Colonic mucosa (tissue), 4 donors: Measurements from ENCODE around the gene FARS2. TPM values are rescaled to one million over a fixed set of nuclear protein-coding genes. Genes with fewer than 3 reads are reported as not detected.

Source experiments
- DNase-seq: peaks from one replicate; pipeline ENCODE4 v3.0.0-alpha.2; 2020
- H3K27ac ChIP-seq: fragments of 200-600 bp; one replicate; pipeline ENCODE4 v1.8.0; 2021
- H3K27me3 ChIP-seq: fragments of 200-600 bp; one replicate; pipeline ENCODE4 v1.8.0; 2021
- H3K36me3 ChIP-seq: fragments of 200-600 bp; one replicate; pipeline ENCODE4 v1.8.0; 2021
- H3K4me1 ChIP-seq: fragments of 200-600 bp; one replicate; pipeline ENCODE4 v1.8.0; 2021; ENCODE audit warnings: mild to moderate bottlenecking
- H3K4me3 ChIP-seq: fragments of 200-600 bp; one replicate; pipeline ENCODE4 v1.8.0; 2021
- H3K9ac ChIP-seq, 2 donors: one replicate each; pipeline ENCODE4 v1.7.0; 2013; ENCODE audit warnings: control low read depth in 2 of 2, low read depth in 2 of 2, low read length in 2 of 2
- H3K9me3 ChIP-seq: fragments of 200-600 bp; one replicate; pipeline ENCODE4 v1.8.0; 2021
- CTCF ChIP-seq: fragments of 200-600 bp; IDR thresholded peaks from one replicate; pipeline ENCODE4 v1.8.0; 2022; ENCODE audit warnings: antibody characterized with exemption, mild to moderate bottlenecking
- intact Hi-C: fragments of 100-400 bp; cut with DNase I; formaldehyde crosslinking; loops from one replicate; pipeline ENCODE4 v1.14.1; 2022
- total RNA-seq, 2 donors: library from RNA; stranded (reverse); fragmentation: NEBNext Ultra II Directional in 1 of 2; extraction: Animal tissue kit (Norgen Biotek cat#: 25700) in 1 of 2; gene quantifications; one replicate each; pipeline ENCODE4 v1.2.1, GENCODE V29; 2021
- donor health status: healthy.
- donor health status: DM: no; HTN: no; CAD: no.
- donor health status: DM: no; HTN: no; CAD: no.

The FARS2 gene
- total RNA-seq, 2 donors from 2014 or later = 14.7 to 23.0 TPM

DNA sequence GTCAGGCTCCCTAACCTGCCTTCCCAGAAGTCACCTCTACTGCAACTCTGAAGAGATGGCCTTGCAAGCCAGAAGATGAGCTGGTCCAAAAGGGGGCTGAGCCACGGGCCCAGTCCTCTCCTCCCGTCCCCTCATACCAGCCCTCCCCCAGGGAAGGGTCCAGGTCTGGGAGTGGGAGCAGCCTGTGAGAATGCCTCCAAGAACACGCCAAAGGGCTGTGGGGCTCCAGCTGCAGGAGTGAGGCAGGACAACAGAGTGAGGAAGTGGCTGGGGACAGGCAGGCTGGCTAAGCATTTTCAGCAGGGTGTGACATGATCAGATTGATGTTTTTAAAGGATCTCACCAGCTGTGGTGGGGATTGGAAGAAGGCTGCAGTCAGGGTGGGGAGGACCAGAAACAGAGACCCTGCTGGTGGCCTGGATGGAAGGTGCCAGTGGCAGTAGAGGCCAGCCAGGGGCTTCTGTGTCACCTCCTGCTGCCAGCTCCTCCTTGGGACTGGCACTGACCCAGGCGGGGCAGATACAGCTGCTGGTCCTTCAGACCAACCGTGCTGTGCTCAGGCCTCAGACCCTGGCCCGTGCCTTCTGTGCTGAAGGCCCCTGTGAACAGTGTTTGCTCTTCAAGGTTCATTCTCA, 487.8 kb downstream of the FARS2 start:
- no peaks in the 10 kb centered on the region for H3K9me3 ChIP-seq
- H3K27ac ChIP-seq = no peak overlapping the region
- intact Hi-C loops = no loop called here
- no peaks in the 10 kb centered on the region for H3K36me3 ChIP-seq
- no peaks in the 10 kb centered on the region for H3K27me3 ChIP-seq
- H3K4me1 ChIP-seq = no peaks in the 10 kb centered on the region
- no peak overlapping the region for H3K9ac ChIP-seq
- TF ChIP-seq CTCF = no peak
- H3K4me3 ChIP-seq = no peak overlapping the region
- no peak for DNase-seq

GRCh38 chr6:5749651-5750215, 488.4 kb downstream of the FARS2 start:
- Histone ChIP-seq H3K4me3 (no peak overlapping the region), H3K27me3 (no peaks in the 10 kb centered on the region), H3K4me1 (no peaks in the 10 kb centered on the region), H3K36me3 (no peaks in the 10 kb centered on the region), H3K9ac (no peak overlapping the region), H3K27ac (no peak overlapping the region), H3K9me3 (no peaks in the 10 kb centered on the region)
- no peak for TF ChIP-seq CTCF
- intact Hi-C loops = no loop called here
- DNase-seq = peak; percentile 43

DNA sequence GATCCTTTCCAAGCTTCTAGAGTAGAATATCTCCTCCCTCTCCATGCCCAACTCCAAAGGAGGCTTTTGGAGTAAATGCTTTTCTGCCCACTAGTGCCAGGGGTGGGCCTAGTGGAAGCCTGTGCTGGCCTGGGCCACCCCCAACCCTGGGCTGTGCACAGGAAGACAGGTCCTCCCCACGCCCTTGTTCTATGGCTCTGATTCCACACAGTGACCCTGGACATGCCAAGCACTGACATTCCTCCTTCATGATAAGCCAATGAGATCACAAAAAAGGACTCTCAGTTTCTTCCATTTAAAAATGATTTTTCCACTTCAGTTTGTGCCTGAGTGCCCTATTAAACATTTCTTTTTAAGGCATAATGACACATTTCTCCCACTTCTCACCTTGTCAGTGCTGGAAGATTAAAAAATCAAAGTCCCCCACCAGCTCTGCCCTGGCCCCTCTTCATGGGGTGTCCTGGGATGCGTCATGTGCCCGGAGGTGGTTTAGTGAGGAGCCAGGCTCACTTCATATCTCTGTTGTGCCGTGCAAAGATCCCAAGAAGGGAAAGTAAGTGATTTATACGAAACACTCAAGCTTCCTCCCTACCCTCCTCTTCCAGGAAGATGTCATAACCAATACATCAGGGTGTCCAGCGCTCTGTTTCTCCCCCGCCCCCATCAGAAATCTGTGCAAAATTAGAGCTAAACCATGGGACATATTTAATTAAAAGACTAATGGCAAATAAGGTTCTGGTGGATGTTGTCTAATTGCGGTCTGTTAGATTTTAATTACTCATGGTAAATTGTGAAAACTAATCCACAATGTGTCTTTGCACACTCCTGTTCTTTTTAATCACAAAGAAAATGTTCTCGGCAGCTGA, 490.4 kb downstream of the FARS2 start:
- Histone ChIP-seq H3K9me3 (no peaks in the 10 kb centered on the region), H3K9ac (no peak overlapping the region), H3K4me3 (no peak overlapping the region), H3K27me3 (no peaks in the 10 kb centered on the region), H3K4me1 (no peaks in the 10 kb centered on the region), H3K36me3 (no peaks in the 10 kb centered on the region), H3K27ac (no peak overlapping the region)
- intact Hi-C loops = no loop called here
- DNase-seq = no peak
- no peak for TF ChIP-seq CTCF

DNA sequence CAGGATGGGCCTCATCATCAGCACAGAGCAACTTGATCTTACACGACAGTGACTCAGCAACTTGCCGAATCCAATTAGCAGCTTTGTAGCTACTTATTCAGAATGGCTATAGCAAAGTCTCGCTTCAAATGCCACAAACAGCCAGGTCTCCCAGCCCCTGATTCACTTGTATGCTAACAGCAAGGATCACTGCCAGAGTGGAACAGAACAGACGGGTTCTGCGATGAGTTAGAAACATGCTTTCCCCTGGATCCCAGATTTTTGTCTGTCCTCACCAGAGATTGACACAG, 491.0 kb downstream of the FARS2 start:
- DNase-seq = no peak
- H3K27me3 ChIP-seq = no peaks in the 10 kb centered on the region
- no peaks in the 10 kb centered on the region for H3K4me1 ChIP-seq
- H3K27ac ChIP-seq = no peak overlapping the region
- no peak overlapping the region for H3K4me3 ChIP-seq
- H3K9me3 ChIP-seq = no peaks in the 10 kb centered on the region
- no peak overlapping the region for H3K9ac ChIP-seq
- TF ChIP-seq CTCF = no peak
- intact Hi-C loops = no loop called here
- H3K36me3 ChIP-seq = no peaks in the 10 kb centered on the region

GRCh38 chr6:5753209-5753608, 491.9 kb downstream of the FARS2 start:
- Histone ChIP-seq H3K9ac (no peak overlapping the region), H3K4me1 (no peaks in the 10 kb centered on the region), H3K4me3 (no peak overlapping the region), H3K27me3 (no peaks in the 10 kb centered on the region), H3K36me3 (no peaks in the 10 kb centered on the region), H3K9me3 (no peaks in the 10 kb centered on the region), H3K27ac (no peak overlapping the region)
- intact Hi-C loops = no loop called here
- no peak for DNase-seq
- TF ChIP-seq CTCF = no peak
